A673 (cell line): ENCODE data around the gene NBPF20. TPM values are rescaled to one million over a fixed set of nuclear protein-coding genes. Genes with fewer than 3 reads are reported as not detected.
A peak's percentile ranks its signal among the peaks of the same experiment; 100 is the strongest.
"Not testable (repeated sequence)": the region's sequence is repeated elsewhere in the genome, so short reads cannot be mapped to it uniquely, and the experiment has no call there.

Experiments used
- BruUV-seq: library from RNA; stranded (reverse); fragments of 400-500 nt; replicated peaks from 2 replicates; lab custom pipeline; 2021; lab: Mats Ljungman, UMichigan
- CTCF ChIA-PET: fragments of 300-600 bp; sonication (Branson Sonifier 250); formaldehyde crosslinking; loops from one replicate; lab custom pipeline; 2022; ENCODE audit warnings: antibody characterized with exemption; lab: Charles Lee
- POLR2A ChIA-PET: fragments of 300-600 bp; sonication (Branson Sonifier 250); formaldehyde crosslinking; loops from one replicate; lab custom pipeline; 2022; ENCODE audit warnings: antibody characterized with exemption; ENCODE audit not compliant: low non-redundant PET; lab: Charles Lee
- DNase-seq: peaks from one replicate; pipeline ENCODE4 v3.0.0-alpha.2; 2015; ENCODE audit warnings: low spot score
- H3K27ac ChIP-seq: fragments of 200-600 bp; sonication (generic); 2 replicates; pipeline ENCODE4 v1.5.1; 2016; ENCODE audit warnings: mixed run types, low read depth, mild to moderate bottlenecking, mixed read lengths, antibody characterized with exemption, low read length; ENCODE audit not compliant: poor library complexity, severe bottlenecking
- H3K27me3 ChIP-seq: fragments of 200-600 bp; sonication (generic); replicated peaks from 2 replicates; pipeline ENCODE4 v1.6.1; 2017; ENCODE audit warnings: mixed run types, low read depth, mild to moderate bottlenecking, mixed read lengths, antibody characterized with exemption, low read length; ENCODE audit not compliant: insufficient read depth, poor library complexity
- H3K36me3 ChIP-seq: fragments of 200-600 bp; sonication (generic); 2 replicates; pipeline ENCODE4 v1.6.1; 2016; ENCODE audit warnings: mixed run types, mild to moderate bottlenecking, mixed read lengths, antibody characterized with exemption, low read length; ENCODE audit not compliant: insufficient read depth, poor library complexity, severe bottlenecking
- H3K4me1 ChIP-seq: fragments of 200-600 bp; sonication (generic); 2 replicates; pipeline ENCODE4 v1.6.1; 2017; ENCODE audit warnings: mixed run types, mild to moderate bottlenecking, mixed read lengths, antibody characterized with exemption, low read length; ENCODE audit not compliant: insufficient read depth, poor library complexity, severe bottlenecking
- H3K4me3 ChIP-seq: fragments of 200-600 bp; sonication (generic); 2 replicates; pipeline ENCODE4 v1.5.1; 2016; ENCODE audit warnings: low read depth, mixed run types, mild to moderate bottlenecking, mixed read lengths, low read length; ENCODE audit not compliant: poor library complexity, severe bottlenecking
- H3K9me3 ChIP-seq: fragments of 200-600 bp; sonication (generic); 2 replicates; pipeline ENCODE4 v1.6.1; 2016; ENCODE audit warnings: mixed run types, low read depth, mild to moderate bottlenecking, mixed read lengths, antibody characterized with exemption, low read length; ENCODE audit not compliant: poor library complexity, severe bottlenecking
- intact Hi-C: fragments of 100-400 bp; cut with micrococcal nuclease; formaldehyde crosslinking; loops from one replicate; pipeline ENCODE4 v1.10.0; 2022; ENCODE audit not compliant: unreplicated experiment
- total RNA-seq: library from RNA; stranded (reverse); gene quantifications from 2 replicates; pipeline ENCODE4 v1.2.3, GENCODE V29; 2021

NBPF20 gene
- total RNA-seq, 1 experiment from 2014 or later = 3.9 TPM

DNA sequence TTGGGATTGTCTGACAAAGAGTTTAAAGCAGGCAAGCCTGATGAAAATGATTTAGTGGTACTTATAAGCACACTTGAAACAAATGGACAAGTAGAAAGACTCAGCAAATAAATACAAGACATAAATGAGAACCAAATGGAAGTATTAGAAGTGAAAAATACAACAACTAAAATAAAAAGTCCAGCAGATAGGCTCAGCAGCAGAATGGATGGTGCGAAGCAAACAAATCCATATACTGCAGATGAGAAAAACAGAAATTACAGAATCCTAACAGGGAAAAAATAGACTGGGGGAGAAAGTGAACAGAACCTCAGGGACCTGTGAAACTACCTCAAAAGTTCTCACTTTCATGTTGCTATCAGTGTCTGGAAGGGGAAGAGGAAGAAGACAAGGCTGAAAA is 3.9 kb upstream of the NBPF20 start:
- peaks cover 22% of the 10 kb centered on the region for H3K27me3 ChIP-seq
- H3K36me3 ChIP-seq, POLR2A ChIA-PET, H3K4me3 ChIP-seq, intact Hi-C loops, H3K4me1 ChIP-seq, DNase-seq, CTCF ChIA-PET, H3K9me3 ChIP-seq, H3K27ac ChIP-seq, BruUV-seq: not testable (repeated sequence)

DNA sequence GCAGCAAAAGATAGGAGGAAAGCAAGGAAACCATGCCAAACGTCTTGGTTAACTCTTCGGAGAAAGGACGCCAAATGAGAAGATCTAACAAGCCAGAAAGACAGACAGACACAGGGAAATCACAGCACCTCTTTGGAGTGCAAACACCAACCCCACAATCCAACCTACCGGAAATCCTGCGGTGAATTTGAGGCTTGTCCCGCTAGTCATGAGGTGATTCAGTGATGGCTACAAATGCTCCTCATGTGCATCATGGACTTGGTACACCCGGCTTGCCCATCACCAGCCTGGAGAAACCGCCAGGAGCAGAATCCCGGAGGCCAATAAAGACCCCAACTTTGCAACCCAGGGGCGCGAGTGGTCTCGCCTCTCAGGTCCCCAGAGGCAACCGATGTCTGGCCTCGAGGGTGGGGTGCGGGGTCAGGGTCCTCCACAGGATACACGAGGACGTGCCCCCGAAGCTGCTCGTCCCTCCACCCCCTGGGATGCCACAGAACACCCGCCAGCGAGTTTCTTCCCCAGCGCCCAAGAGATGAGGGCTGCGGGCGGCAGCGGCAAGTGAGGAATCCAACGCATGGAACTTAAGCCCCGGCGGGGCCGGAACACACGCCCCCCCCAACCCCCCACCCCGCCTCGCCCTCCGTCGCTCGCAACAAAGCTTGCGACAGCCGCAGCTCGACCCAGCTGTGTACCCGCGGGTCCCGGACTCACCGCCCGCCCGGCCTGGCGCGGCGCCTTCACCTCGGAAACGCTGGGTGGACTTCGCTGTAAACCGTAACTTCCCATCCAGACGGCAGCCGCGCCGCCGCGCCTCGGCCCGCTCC is 579 bp downstream of the NBPF20 start:
- H3K4me1 ChIP-seq, H3K9me3 ChIP-seq, BruUV-seq, intact Hi-C loops, DNase-seq, H3K36me3 ChIP-seq, CTCF ChIA-PET, H3K27ac ChIP-seq, POLR2A ChIA-PET: not testable (repeated sequence)
- Histone ChIP-seq H3K27me3 (peaks cover 16% of the 10 kb centered on the region), H3K4me3 (peak overlapping the region; percentile 77)

DNA sequence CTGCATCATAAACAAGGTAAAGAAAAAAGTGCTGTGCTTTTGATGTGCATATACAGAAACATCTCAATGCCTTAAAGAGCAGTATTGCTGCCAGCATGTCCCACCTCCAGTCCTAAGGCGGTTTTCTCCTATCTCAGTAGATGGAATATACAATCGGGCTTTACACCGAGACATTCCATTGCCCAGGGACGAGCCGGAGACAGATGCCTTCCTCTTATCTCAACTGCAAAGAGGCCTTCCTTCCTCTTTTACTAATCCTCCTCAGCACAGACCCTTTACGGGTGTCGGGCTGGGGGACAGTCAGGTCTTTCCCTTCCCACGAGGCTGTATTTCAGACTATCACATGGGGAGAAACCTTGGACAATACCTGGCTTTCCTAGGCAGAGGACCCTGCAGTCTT is 10.3 kb downstream of the NBPF20 start:
- intact Hi-C loops, H3K4me1 ChIP-seq, H3K4me3 ChIP-seq, H3K27ac ChIP-seq, BruUV-seq, H3K27me3 ChIP-seq, H3K9me3 ChIP-seq, H3K36me3 ChIP-seq, DNase-seq, POLR2A ChIA-PET, CTCF ChIA-PET: not testable (repeated sequence)

DNA sequence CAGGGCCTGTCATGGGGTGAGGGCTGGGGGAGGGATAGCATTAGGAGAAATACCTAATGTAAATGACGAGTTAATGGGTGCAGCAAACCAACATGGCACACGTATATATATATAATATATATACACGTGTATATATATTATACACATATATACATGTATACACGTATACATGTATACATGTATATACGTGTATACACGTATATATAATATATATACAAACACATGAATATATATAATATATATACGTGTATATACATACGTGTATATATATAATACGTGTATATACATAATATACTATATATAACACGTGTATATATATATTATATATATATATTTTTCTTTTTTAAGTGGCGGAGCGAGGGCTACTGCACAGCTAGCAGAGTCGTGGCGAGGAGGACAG is 18.1 kb downstream of the NBPF20 start:
- CTCF ChIA-PET, H3K27ac ChIP-seq, POLR2A ChIA-PET, H3K36me3 ChIP-seq, H3K27me3 ChIP-seq, H3K4me3 ChIP-seq, DNase-seq, H3K9me3 ChIP-seq, H3K4me1 ChIP-seq, intact Hi-C loops, BruUV-seq: not testable (repeated sequence)

DNA sequence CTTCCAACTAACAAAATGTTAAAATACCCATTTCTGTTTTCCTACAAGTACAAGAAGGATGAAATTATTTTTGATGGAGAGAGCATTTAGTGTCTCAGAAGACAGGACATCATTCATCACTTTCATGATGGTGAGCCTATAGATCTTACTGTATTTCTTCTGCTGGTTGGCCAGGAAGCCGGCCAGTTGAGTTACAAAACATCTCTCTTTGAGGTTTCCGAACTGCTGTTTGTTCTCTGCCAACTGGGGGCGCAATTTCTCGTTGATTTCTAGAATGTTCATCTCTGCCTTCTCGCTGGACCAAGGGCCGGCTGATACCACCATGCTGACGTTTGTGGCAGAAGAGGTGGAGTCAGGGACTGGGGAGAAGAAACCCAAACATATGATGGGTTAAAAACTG is 20.5 kb downstream of the NBPF20 start:
- POLR2A ChIA-PET, intact Hi-C loops, H3K4me1 ChIP-seq, H3K4me3 ChIP-seq, H3K9me3 ChIP-seq, DNase-seq, H3K36me3 ChIP-seq, H3K27me3 ChIP-seq, BruUV-seq, CTCF ChIA-PET, H3K27ac ChIP-seq: not testable (repeated sequence)

DNA sequence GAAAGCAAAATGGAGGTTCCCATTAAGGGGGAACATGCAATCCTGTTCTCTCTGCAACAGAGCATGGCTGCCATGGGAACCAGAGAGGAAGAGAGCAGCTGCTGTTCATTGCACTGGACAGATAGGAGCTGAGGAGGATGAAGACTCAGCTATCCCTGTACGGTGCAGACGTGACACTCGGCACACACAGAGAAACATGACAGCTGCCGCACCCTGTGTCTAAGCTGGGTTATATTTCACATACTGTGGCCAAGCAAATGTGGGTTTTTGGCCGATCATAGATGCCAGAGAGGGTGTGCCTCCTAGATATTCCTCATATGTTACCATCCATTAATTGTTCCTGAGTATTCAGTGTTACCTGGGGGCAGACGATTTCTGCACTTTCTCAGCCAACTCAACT is 24.7 kb downstream of the NBPF20 start:
- H3K27me3 ChIP-seq, H3K36me3 ChIP-seq, H3K4me3 ChIP-seq, DNase-seq, H3K4me1 ChIP-seq, CTCF ChIA-PET, H3K27ac ChIP-seq, intact Hi-C loops, POLR2A ChIA-PET, BruUV-seq, H3K9me3 ChIP-seq: not testable (repeated sequence)
